GM18873 (cell line): ENCODE data around the gene PDZK1.
"Not testable (repeated sequence)": the region's sequence is repeated elsewhere in the genome, so short reads cannot be mapped to it uniquely, and the experiment has no call there.

Source experiments
- ATAC-seq: cut with Tn5 transposase; IDR thresholded peaks from one replicate; pipeline ENCODE4 v1.9.1; 2021; ENCODE audit warnings: mild to moderate bottlenecking, moderate library complexity, moderate number of reproducible peaks; ENCODE audit not compliant: unreplicated experiment, low FRiP score

PDZK1 gene

DNA sequence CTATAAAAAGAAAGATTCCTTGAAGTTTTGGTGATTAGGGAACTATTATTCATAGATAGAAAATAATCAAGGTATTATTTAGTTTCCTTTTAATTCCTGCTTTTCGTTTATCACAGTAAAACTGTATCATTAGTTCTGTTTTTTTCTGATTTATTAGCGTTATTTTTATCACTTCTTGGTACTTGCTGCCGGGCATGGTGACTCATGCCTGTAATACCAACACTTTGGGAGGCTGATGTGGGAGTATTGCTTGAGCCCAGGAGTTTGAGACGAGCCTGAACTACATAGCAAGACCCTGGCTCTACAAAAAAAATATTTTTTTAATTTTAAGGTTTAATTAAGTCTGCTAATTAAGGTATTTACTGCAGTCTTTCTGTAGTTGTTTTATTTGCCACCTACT lies 42.2 kb downstream of the PDZK1 start:
- ATAC-seq = not testable (repeated sequence)

DNA sequence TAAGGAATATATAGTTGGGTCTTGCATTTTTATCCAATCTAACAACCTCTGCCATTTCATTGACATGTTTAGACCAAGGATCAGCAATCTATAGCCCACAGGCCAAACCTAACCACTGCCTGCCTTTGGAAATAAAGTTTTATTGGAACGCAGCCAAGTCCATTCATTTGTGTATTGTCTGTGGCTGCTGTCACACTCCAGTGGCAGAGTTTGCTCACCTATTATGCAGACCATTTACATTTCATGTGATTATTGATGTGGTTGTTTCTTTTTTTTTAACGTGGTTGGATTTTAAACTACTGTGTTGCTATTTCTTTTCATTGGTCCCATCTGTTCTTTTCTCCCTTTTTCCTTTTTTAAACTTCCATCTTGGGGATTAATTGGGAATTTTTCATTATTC lies 44.7 kb downstream of the PDZK1 start:
- ATAC-seq = not testable (repeated sequence)

DNA sequence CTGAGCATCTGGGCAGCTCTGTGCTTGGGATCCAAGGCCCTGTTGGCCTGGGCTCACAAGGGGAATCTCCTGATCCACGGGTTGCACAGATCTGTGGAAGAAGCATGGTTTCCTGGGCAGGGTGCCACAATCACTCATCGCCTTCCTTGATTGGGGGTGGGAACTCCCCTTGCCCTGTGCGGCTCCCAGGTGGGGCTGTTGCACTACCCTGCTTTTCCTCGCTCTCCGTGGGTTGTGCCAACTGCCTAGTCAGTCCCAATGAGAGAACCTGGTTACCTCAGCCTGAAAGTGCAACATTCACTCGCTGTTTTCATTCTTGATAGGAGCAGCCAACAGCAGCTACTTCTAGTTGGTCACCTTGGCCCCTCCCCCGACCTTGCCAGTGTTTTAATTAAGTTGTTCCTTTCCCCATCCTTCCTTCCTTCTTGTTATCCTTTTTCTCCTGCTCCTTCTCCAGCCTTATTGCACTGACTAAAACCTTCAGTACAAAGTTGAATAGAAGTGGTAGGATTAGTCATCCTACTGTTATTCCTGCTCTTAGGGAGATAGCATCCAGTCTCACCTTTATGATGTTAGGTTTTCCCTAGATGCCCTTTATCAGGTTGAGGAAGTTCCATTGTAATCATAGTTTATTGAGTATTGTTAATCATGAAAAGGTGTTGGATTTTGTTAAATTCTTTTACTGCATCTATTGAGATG lies 50.8 kb downstream of the PDZK1 start:
- not testable (repeated sequence) for ATAC-seq

DNA sequence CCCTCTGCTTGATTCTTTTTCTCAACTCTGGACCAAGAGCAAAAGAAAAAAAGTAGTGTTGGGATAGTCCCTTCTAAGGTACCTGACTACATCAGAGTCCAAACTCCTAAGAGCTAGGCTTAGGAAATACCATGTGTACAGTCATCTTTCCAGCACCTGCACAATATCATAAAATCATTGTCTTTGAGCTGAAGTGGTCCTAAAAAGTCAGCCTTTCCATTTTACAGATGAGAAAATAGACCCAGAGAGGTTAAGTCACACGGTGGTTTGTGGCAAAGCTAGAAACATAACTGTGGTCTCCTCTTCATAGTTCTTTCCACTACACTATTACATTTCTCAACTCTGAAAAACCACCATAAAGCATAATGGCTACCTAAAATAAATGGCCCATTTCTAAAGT lies 63.2 kb downstream of the PDZK1 start:
- ATAC-seq = not testable (repeated sequence)

DNA sequence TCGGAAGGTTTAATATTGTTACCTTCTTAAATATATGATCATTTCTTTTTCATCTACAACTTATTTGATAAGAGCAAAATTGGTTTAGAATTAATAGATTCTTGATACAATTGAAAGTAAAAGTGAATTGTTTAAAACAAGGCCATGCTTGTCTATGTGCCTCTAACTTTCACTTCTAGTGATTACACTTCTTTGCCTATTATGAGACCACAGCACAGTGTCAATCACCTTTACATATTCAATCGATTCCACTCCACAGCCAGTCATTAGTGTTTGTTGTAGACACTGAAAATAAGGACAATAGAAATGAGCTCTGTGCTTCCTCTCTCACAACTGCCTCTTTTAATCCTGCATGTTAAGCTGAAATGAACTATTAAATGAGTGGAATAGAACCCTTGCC lies 65.3 kb downstream of the PDZK1 start:
- not testable (repeated sequence) for ATAC-seq

DNA sequence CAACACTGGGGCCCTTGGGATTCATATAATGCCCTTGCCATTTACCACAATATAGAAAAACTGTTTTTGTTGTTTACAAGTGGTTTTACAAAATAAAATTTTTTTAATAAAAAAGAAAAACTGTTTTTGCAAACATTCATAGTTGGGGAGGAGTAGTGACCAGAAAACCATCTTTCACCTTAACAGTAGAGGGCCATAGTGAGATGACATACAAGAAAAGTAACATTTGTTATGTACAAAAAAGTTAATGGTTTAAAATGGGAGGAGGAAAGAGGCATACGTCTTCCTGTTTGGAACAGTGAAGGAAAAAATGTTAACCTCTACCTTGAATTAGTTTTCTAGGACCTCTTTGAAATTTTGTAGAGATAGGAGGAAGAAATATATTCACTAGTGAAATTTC lies 70.9 kb downstream of the PDZK1 start:
- ATAC-seq = not testable (repeated sequence)

DNA sequence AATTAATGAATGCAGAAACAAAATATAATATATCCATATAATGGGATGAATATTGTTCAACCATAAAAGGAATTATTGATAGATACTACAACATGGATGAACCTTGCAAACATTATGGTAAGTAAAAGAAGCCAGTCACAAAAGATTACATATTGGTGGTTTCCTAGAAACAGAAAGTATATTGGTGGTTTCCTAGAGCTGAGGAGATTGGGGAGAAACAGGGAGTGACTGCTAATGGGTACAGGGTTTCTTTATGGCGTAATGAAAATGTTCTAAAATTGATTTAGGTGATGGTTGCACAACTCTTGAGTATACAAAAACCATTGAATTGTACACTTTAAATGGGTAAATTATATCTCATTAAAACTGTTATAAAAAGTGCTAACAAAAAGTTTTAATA lies 85.0 kb downstream of the PDZK1 start:
- ATAC-seq = not testable (repeated sequence)
